ENCODE data around the gene TRMU.
"Not testable (repeated sequence)": the region's sequence is repeated elsewhere in the genome, so short reads cannot be mapped to it uniquely, and the experiment has no call there.

Gene TRMU

GRCh38 chr22:46399251-46400024 lies 63.9 kb downstream of the TRMU start:
- DNase-seq (ENCODE audit: low read depth, low spot score) = no peak
- H3K4me3 ChIP-seq (ENCODE audit: insufficient read length, low read depth) = no peak overlapping the region
- TF ChIP-seq ZNF274 (IDR thresholded peaks at IDR 0.05; ENCODE audit: low read depth, low read length) (no peak), SUZ12 (IDR thresholded peaks at IDR 0.05; ENCODE audit: extremely low read depth, insufficient read depth, insufficient read length) (no peak), YY1 (IDR thresholded peaks at IDR 0.05; ENCODE audit: insufficient read depth, insufficient read length) (no peak)
- no peaks in the 10 kb centered on the region for H3K27me3 ChIP-seq (ENCODE audit: insufficient read depth, insufficient read length)
- H3K9me3 ChIP-seq (ENCODE audit: insufficient read depth, low read length) = no peaks in the 10 kb centered on the region
- no peaks in the 10 kb centered on the region for H3K36me3 ChIP-seq (ENCODE audit: insufficient read depth, insufficient read length, low read length)
- no peak overlapping the region for H3K9ac ChIP-seq (ENCODE audit: insufficient read length, low read depth)
- H3K4me1 ChIP-seq (ENCODE audit: insufficient read depth, insufficient read length) = no peaks in the 10 kb centered on the region

DNA sequence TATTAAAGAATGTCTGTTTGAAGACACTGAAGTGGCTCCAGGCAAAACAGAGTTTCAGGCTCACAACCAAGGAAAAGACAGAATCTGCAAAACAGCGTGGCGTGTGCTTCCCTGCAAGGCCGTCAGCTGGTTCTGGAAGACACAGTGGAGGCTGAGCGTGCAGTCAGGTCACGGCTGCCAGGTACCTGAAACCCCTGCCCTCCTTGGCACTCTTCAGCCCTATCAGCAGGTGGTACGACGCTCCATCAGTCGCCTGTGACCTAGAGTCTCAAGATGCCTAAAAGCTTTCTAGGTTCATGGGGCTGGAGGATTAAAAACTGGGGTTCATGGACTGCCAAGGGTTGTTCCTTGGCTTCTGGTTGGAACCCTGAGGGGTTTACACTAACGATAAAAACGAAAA lies 65.9 kb downstream of the TRMU start:
- no peak for DNase-seq (ENCODE audit: low read depth, low spot score)
- Histone ChIP-seq H3K4me3 (ENCODE audit: insufficient read length, low read depth) (no peak overlapping the region), H3K36me3 (ENCODE audit: insufficient read depth, insufficient read length, low read length) (no peaks in the 10 kb centered on the region), H3K27me3 (ENCODE audit: insufficient read depth, insufficient read length) (no peaks in the 10 kb centered on the region), H3K9ac (ENCODE audit: insufficient read length, low read depth) (no peak overlapping the region), H3K9me3 (ENCODE audit: insufficient read depth, low read length) (no peaks in the 10 kb centered on the region), H3K4me1 (ENCODE audit: insufficient read depth, insufficient read length) (no peaks in the 10 kb centered on the region)
- TF ChIP-seq YY1 (IDR thresholded peaks at IDR 0.05; ENCODE audit: insufficient read depth, insufficient read length) = no peak
- TF ChIP-seq ZNF274 (IDR thresholded peaks at IDR 0.05; ENCODE audit: low read depth, low read length) = no peak
- no peak for TF ChIP-seq SUZ12 (IDR thresholded peaks at IDR 0.05; ENCODE audit: extremely low read depth, insufficient read depth, insufficient read length)

DNA sequence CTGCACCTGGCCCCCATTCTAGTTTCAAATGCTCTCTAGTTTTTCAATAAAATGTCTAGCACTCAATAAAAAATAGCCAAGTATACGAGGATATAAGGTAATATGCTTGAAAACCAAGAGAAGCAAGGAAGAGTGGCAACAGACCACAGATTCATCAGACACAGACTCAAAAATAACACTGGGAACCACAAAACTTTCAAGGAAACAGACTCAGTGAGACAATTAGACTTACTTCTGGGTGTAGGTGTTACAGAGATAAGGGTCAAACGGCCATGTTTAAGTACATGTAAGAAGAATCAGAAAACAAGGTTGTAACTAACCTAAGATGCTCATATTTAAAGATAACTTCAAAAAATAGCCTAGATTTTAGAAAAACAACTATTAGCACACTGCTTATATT lies 67.0 kb downstream of the TRMU start:
- H3K9me3 ChIP-seq (ENCODE audit: insufficient read depth, low read length) = no peaks in the 10 kb centered on the region
- H3K27me3 ChIP-seq (ENCODE audit: insufficient read depth, insufficient read length) = no peaks in the 10 kb centered on the region
- no peak overlapping the region for H3K9ac ChIP-seq (ENCODE audit: insufficient read length, low read depth)
- DNase-seq (ENCODE audit: low read depth, low spot score) = no peak
- TF ChIP-seq ZNF274 (IDR thresholded peaks at IDR 0.05; ENCODE audit: low read depth, low read length) (no peak), YY1 (IDR thresholded peaks at IDR 0.05; ENCODE audit: insufficient read depth, insufficient read length) (no peak)
- H3K4me3 ChIP-seq (ENCODE audit: insufficient read length, low read depth) = no peak overlapping the region
- peaks cover 2% of the 10 kb centered on the region for H3K36me3 ChIP-seq (ENCODE audit: insufficient read depth, insufficient read length, low read length)
- H3K4me1 ChIP-seq (ENCODE audit: insufficient read depth, insufficient read length) = no peaks in the 10 kb centered on the region

DNA sequence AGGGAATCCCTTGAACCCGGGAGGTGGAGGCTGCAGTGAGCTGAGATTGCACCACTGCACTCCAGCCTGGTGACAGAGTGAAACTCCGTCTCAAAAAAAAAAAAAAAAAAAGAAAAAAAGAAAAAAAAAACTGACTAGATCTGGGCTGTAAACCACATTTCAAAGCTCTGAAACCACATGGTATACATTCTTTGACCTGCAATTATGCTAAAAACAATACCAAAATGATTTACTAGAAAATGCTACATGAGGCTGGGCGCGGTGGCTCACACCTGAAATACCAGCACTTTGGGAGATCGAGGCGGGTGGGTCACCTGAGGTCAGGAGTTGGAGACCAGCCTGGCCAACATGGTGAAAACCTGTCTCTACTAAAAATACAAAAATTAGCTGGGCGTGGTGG lies 68.4 kb downstream of the TRMU start:
- H3K4me3 ChIP-seq (ENCODE audit: insufficient read length, low read depth); H3K9me3 ChIP-seq (ENCODE audit: insufficient read depth, low read length); DNase-seq (ENCODE audit: low read depth, low spot score); H3K27me3 ChIP-seq (ENCODE audit: insufficient read depth, insufficient read length); H3K4me1 ChIP-seq (ENCODE audit: insufficient read depth, insufficient read length); H3K36me3 ChIP-seq (ENCODE audit: insufficient read depth, insufficient read length, low read length); H3K9ac ChIP-seq (ENCODE audit: insufficient read length, low read depth): not testable (repeated sequence)

DNA sequence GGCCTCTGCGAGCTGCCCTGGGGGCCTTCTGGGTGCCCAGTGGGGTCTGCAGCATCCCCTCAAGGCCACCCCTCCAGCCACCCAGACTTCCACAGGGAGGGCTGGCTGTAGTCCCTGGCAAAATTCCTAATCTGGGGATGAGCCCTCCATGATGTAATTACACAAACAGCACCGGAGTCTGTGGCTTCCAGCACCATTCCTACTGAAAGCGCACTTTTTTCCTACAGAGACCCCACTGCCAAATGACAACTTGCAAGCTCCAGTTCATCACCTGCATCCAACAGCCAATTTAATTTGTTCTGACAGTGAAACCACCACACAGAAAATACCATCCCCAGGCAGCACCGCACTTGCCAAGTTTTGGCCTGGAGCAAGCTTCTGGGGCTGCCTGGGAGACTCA lies 70.4 kb downstream of the TRMU start:
- TF ChIP-seq ZNF274 (IDR thresholded peaks at IDR 0.05; ENCODE audit: low read depth, low read length) (no peak), SUZ12 (IDR thresholded peaks at IDR 0.05; ENCODE audit: extremely low read depth, insufficient read depth, insufficient read length) (no peak), YY1 (IDR thresholded peaks at IDR 0.05; ENCODE audit: insufficient read depth, insufficient read length) (no peak)
- H3K36me3 ChIP-seq (ENCODE audit: insufficient read depth, insufficient read length, low read length) = peaks cover 2% of the 10 kb centered on the region

DNA sequence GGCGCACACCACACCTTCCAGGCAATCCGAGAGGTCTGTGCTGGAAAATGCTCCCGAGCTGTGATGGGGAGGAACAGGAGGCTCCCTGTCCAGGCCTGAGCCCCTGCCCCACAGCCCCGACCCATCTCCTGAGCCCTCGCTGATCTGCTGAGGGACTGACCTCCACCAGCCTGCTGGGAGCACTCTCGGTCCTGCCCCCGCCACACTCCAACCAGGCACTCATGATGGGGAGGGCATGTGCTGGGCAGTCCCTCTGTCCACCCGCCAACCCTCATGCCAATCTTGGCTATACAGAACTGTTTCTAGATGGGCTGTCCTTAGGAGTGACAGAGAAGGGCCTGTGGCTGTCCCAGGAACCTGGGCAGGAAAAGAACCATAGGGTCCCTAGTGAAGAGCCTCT lies 70.8 kb downstream of the TRMU start:
- Histone ChIP-seq H3K9ac (ENCODE audit: insufficient read length, low read depth) (no peak overlapping the region), H3K4me3 (ENCODE audit: insufficient read length, low read depth) (no peak overlapping the region), H3K9me3 (ENCODE audit: insufficient read depth, low read length) (no peaks in the 10 kb centered on the region; the same call in 1 of the 2 replicates), H3K27me3 (ENCODE audit: insufficient read depth, insufficient read length) (no peaks in the 10 kb centered on the region), H3K36me3 (ENCODE audit: insufficient read depth, insufficient read length, low read length) (peaks cover 2% of the 10 kb centered on the region), H3K4me1 (ENCODE audit: insufficient read depth, insufficient read length) (peaks cover 10% of the 10 kb centered on the region)
- TF ChIP-seq ZNF274 (IDR thresholded peaks at IDR 0.05; ENCODE audit: low read depth, low read length) = no peak
- no peak for TF ChIP-seq YY1 (IDR thresholded peaks at IDR 0.05; ENCODE audit: insufficient read depth, insufficient read length)
- TF ChIP-seq SUZ12 (IDR thresholded peaks at IDR 0.05; ENCODE audit: extremely low read depth, insufficient read depth, insufficient read length) = no peak
- DNase-seq (ENCODE audit: low read depth, low spot score) = no peak

More for the DNA sequence above, 70.4 kb downstream of the TRMU start:
- H3K27me3 ChIP-seq (ENCODE audit: insufficient read depth, insufficient read length) = no peaks in the 10 kb centered on the region
- no peaks in the 10 kb centered on the region; the same call in 1 of the 2 replicates for H3K9me3 ChIP-seq (ENCODE audit: insufficient read depth, low read length)
- DNase-seq (ENCODE audit: low read depth, low spot score) = no peak
- H3K4me3 ChIP-seq (ENCODE audit: insufficient read length, low read depth) = no peak overlapping the region
- no peak overlapping the region for H3K9ac ChIP-seq (ENCODE audit: insufficient read length, low read depth)
- H3K4me1 ChIP-seq (ENCODE audit: insufficient read depth, insufficient read length) = peaks cover 10% of the 10 kb centered on the region

GRCh38 chr22:46406791-46407190 lies 71.3 kb downstream of the TRMU start:
- Histone ChIP-seq H3K27me3 (ENCODE audit: insufficient read depth, insufficient read length) (no peaks in the 10 kb centered on the region), H3K4me3 (ENCODE audit: insufficient read length, low read depth) (no peak overlapping the region), H3K4me1 (ENCODE audit: insufficient read depth, insufficient read length) (peaks cover 10% of the 10 kb centered on the region), H3K9me3 (ENCODE audit: insufficient read depth, low read length) (no peaks in the 10 kb centered on the region; the same call in 1 of the 2 replicates), H3K9ac (ENCODE audit: insufficient read length, low read depth) (no peak overlapping the region), H3K36me3 (ENCODE audit: insufficient read depth, insufficient read length, low read length) (peaks cover 2% of the 10 kb centered on the region)
- TF ChIP-seq ZNF274 (IDR thresholded peaks at IDR 0.05; ENCODE audit: low read depth, low read length) (no peak), SUZ12 (IDR thresholded peaks at IDR 0.05; ENCODE audit: extremely low read depth, insufficient read depth, insufficient read length) (no peak), YY1 (IDR thresholded peaks at IDR 0.05; ENCODE audit: insufficient read depth, insufficient read length) (no peak)
- DNase-seq (ENCODE audit: low read depth, low spot score) = no peak
